ENCODE results near the gene UBE2H. TPM values are rescaled to one million over a fixed set of nuclear protein-coding genes. Genes with fewer than 3 reads are reported as not detected.

UBE2H gene
- total RNA-seq, 1 donor, result 59.5 TPM

- TF ChIP-seq CTCF (IDR thresholded peaks at IDR 0.05; ENCODE audit: insufficient read depth, low read length), result no peak
- no peak for DNase-seq (ENCODE audit: low read depth)
- H3K4me3 ChIP-seq (ENCODE audit: low read depth, low read length), result no peak overlapping the region
These were observed 41.0 kb downstream of the UBE2H start for GRCh38 chr7:129911790-129912189.

GRCh38 chr7:129909669-129910068 lies 43.1 kb downstream of the UBE2H start:
- no peak for TF ChIP-seq CTCF (IDR thresholded peaks at IDR 0.05; ENCODE audit: insufficient read depth, low read length)
- DNase-seq (ENCODE audit: low read depth), result no peak

GRCh38 chr7:129908181-129908580 lies 44.6 kb downstream of the UBE2H start:
- H3K4me3 ChIP-seq (ENCODE audit: low read depth, low read length), result no peak overlapping the region
- peak; percentile 42 for DNase-seq (ENCODE audit: low read depth)
- TF ChIP-seq CTCF (IDR thresholded peaks at IDR 0.05; ENCODE audit: insufficient read depth, low read length), result no peak

More at GRCh38 chr7:129909669-129910068, 43.1 kb downstream of the UBE2H start:
- H3K4me3 ChIP-seq (ENCODE audit: low read depth, low read length), result no peak overlapping the region

GRCh38 chr7:129907122-129907736 lies 45.5 kb downstream of the UBE2H start:
- peak; percentile 28 for DNase-seq (ENCODE audit: low read depth)

GRCh38 chr7:129906700-129907099 lies 46.1 kb downstream of the UBE2H start:
- H3K4me3 ChIP-seq (ENCODE audit: low read depth, low read length), result no peak overlapping the region
- no peak for TF ChIP-seq CTCF (IDR thresholded peaks at IDR 0.05; ENCODE audit: insufficient read depth, low read length)
- peak; percentile 36 for DNase-seq (ENCODE audit: low read depth)

More at GRCh38 chr7:129907122-129907736, 45.5 kb downstream of the UBE2H start:
- TF ChIP-seq CTCF (IDR thresholded peaks at IDR 0.05; ENCODE audit: insufficient read depth, low read length), result no peak
- H3K4me3 ChIP-seq (ENCODE audit: low read depth, low read length), result no peak overlapping the region

GRCh38 chr7:129903935-129904334 lies 48.8 kb downstream of the UBE2H start:
- H3K4me3 ChIP-seq (ENCODE audit: low read depth, low read length), result no peak overlapping the region
- DNase-seq (ENCODE audit: low read depth), result no peak
- no peak for TF ChIP-seq CTCF (IDR thresholded peaks at IDR 0.05; ENCODE audit: insufficient read depth, low read length)

Measured in fibroblast of the aortic adventitia (primary cell).